GM19035 (cell line): ENCODE data around the gene ERICH4.
"Not testable (repeated sequence)": the region's sequence is repeated elsewhere in the genome, so short reads cannot be mapped to it uniquely, and the experiment has no call there.

Source experiments
- ATAC-seq: cut with Tn5 transposase; IDR thresholded peaks from one replicate; pipeline ENCODE4 v1.9.1; 2021; ENCODE audit not compliant: unreplicated experiment

ERICH4 gene

GRCh38 chr19:41476583-41476982 lies 33.6 kb downstream of the ERICH4 start:
- no peak for ATAC-seq

GRCh38 chr19:41478171-41478570 lies 35.2 kb downstream of the ERICH4 start:
- ATAC-seq, result no peak

- ATAC-seq, result no peak
These were observed 36.2 kb downstream of the ERICH4 start for GRCh38 chr19:41478875-41479756.

GRCh38 chr19:41479757-41480191 lies 36.8 kb downstream of the ERICH4 start:
- no peak for ATAC-seq

- no peak for ATAC-seq
These were observed 37.4 kb downstream of the ERICH4 start for GRCh38 chr19:41480336-41480735.

GRCh38 chr19:41484822-41485221 lies 41.9 kb downstream of the ERICH4 start:
- no peak for ATAC-seq

- not testable (repeated sequence) for ATAC-seq
These were observed 44.0 kb downstream of the ERICH4 start for GRCh38 chr19:41486953-41487352.

- no peak for ATAC-seq
These were observed 49.9 kb downstream of the ERICH4 start for GRCh38 chr19:41492843-41493242.
